Astrocyte (in vitro differentiated cells and primary cell): ENCODE measurements around the gene PYROXD2.

Experiments used
- EZH2 ChIP-seq: IDR thresholded peaks from 2 replicates; pipeline ENCODE4 v1.6.1; 2012; ENCODE audit warnings: mild to moderate bottlenecking, low read length, inconsistent platforms; ENCODE audit not compliant: insufficient read depth
- TF ChIP-seq, protein P1 (sequence below): IDR thresholded peaks from 2 replicates; pipeline ENCODE4 v1.5.1; 2011; ENCODE audit warnings: low read depth, mild to moderate bottlenecking, inconsistent platforms, low read length, moderate library complexity; ENCODE audit not compliant: insufficient read depth

DNA sequence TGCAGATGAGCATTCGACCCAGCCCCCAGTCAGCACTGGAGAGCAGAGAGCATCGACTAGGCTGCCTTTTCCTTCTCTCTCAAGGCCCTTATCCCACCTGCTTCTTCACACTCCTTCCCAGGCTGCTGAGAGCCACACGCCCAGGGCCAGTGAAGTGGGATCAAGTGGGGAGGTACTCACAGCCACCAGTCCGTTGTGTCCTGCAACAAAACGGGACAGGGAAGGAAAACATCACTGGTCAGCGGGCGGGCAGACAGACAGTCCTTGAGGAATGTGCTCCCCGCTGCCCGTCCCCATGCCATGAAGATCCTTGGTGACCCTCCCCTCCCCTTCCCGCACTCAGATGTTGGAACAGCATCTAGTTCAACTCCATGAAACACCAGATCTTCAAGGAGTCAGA is 4.2 kb downstream of the PYROXD2 start:
- TF ChIP-seq, protein P1, sequence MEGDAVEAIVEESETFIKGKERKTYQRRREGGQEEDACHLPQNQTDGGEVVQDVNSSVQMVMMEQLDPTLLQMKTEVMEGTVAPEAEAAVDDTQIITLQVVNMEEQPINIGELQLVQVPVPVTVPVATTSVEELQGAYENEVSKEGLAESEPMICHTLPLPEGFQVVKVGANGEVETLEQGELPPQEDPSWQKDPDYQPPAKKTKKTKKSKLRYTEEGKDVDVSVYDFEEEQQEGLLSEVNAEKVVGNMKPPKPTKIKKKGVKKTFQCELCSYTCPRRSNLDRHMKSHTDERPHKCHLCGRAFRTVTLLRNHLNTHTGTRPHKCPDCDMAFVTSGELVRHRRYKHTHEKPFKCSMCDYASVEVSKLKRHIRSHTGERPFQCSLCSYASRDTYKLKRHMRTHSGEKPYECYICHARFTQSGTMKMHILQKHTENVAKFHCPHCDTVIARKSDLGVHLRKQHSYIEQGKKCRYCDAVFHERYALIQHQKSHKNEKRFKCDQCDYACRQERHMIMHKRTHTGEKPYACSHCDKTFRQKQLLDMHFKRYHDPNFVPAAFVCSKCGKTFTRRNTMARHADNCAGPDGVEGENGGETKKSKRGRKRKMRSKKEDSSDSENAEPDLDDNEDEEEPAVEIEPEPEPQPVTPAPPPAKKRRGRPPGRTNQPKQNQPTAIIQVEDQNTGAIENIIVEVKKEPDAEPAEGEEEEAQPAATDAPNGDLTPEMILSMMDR = no peak
- no peak for TF ChIP-seq EZH2
